WI38 (cell line): ENCODE data around the gene GLYR1.

Source experiments
- H3K4me3 ChIP-seq: 2 replicates; pipeline ENCODE4 v1.5.1; 2011; ENCODE audit warnings: low read depth, mild to moderate bottlenecking, control low read depth, low read length
- TF ChIP-seq, protein P1 (sequence below): IDR thresholded peaks from 2 replicates; pipeline ENCODE4 v1.5.1; 2012; ENCODE audit warnings: low read depth, mild to moderate bottlenecking, control low read depth, low read length

The GLYR1 gene

GRCh38 chr16:4859190-4859899 lies 12.3 kb upstream of the GLYR1 start:
- no peak overlapping the region for H3K4me3 ChIP-seq
- TF ChIP-seq, protein P1, sequence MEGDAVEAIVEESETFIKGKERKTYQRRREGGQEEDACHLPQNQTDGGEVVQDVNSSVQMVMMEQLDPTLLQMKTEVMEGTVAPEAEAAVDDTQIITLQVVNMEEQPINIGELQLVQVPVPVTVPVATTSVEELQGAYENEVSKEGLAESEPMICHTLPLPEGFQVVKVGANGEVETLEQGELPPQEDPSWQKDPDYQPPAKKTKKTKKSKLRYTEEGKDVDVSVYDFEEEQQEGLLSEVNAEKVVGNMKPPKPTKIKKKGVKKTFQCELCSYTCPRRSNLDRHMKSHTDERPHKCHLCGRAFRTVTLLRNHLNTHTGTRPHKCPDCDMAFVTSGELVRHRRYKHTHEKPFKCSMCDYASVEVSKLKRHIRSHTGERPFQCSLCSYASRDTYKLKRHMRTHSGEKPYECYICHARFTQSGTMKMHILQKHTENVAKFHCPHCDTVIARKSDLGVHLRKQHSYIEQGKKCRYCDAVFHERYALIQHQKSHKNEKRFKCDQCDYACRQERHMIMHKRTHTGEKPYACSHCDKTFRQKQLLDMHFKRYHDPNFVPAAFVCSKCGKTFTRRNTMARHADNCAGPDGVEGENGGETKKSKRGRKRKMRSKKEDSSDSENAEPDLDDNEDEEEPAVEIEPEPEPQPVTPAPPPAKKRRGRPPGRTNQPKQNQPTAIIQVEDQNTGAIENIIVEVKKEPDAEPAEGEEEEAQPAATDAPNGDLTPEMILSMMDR = no peak

DNA sequence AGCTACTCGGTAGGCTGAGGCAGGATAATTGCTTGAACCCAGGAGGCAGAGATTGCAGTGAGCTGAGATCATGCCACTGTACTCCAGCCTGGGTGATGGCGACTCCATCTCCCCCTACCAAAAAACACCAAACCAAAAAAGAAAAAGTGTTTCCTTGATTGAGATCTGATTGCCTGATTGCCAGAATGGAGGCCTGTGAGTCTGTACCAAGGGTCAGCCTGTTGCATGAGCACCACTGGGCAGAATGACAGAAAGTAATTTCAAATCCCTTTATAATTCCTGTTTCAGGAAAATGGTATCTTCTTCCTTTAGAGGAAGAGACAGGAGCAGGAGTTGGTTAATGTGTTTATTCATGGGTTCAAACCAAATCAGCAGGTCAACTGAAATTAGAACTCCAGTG lies 8.7 kb upstream of the GLYR1 start:
- H3K4me3 ChIP-seq = no peak overlapping the region
- TF ChIP-seq, protein P1 = no peak

GRCh38 chr16:4855371-4855770 lies 8.3 kb upstream of the GLYR1 start:
- TF ChIP-seq, protein P1 = no peak
- no peak overlapping the region for H3K4me3 ChIP-seq

DNA sequence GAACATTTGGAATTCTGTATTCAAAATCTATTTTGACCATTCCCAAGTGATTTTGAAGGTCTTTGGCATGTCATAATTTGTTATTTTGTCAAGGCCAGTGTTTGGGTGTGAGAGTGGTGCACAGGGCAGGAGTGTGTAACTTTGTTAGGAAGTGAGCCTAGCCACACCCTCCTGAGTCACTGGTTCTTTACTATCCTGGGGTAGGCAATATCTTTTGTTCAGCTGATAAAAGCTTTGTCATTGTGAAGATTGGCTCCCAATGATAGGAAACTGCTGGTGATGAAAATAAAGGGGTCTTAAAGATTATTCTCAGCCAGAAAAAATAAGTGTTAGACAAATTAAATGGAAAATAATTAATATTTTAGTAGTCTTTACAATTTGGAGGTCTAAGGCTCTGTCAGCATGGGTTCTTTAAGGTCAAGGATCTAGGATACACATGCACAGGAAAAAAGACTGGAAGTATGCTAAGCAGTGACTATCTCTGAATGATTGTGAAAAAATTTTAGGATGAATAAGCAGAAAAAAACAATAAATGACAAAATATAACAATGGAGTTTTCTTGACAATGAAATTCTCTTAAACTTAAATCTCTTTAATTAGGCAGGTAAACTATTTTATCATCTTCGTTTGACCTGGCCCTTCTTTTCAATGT lies 5.3 kb upstream of the GLYR1 start:
- TF ChIP-seq, protein P1 = no peak
- H3K4me3 ChIP-seq = no peak overlapping the region

GRCh38 chr16:4850211-4850610 lies 3.1 kb upstream of the GLYR1 start:
- no peak overlapping the region for H3K4me3 ChIP-seq
- TF ChIP-seq, protein P1 = no peak

DNA sequence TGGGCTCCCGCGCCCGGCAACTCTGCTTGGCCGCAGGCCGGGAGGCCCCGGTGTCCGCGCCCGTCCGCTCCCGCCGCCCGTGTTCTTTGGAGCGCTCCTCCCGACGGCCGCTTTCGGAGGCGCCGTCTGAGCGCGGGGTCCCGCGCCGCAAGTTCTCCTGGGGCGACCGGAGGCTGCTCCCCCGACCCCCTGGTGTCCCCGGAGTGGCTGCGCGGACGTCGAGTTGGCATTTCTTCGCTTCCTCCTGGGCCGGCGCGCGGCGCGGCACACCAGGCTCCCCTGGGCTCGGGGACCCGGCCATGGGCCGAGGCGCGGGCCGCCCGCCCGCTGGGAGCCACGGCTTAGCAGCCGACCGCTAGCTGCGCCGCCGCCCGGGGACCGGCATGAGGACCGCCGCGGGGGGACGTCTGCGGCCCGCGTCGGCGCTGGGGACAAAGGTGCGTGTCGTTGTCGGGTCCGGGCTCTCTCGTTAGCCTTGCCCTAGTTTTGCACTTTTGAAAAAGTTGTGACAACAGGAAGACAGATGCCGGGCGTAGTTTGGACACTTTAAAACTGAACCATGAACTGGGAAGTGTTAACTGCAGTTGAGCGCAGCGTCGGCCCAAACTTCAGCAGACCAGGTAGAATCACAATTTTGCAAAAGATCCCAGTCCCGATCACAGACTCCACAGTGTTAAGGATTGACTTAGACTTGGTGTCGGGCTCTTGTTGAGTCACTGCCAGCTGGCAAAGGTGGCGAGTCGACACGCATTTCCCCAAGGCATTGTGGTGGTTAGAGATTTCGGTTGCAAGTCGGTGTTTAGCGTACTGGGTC lies 893 bp upstream of the GLYR1 start:
- peak overlapping the region; percentile 81 for H3K4me3 ChIP-seq
- TF ChIP-seq, protein P1 = no peak
